Peyer's patch (tissue), 4 donors: ENCODE measurements around the gene EVL.

ENCODE experiments used
- POLR2A ChIP-seq, 2 donors: fragments of 450-650 bp; IDR thresholded peaks; one replicate each; pipeline ENCODE4 v1.5.1; 2017; ENCODE audit warnings: antibody characterized with exemption in 2 of 2, mild to moderate bottlenecking in 2 of 2, moderate library complexity in 2 of 2
- TF ChIP-seq, protein P1 (sequence below), 6 experiments: fragments of 450-650 bp in 4 of 6; fragments of 200-600 bp in 2 of 6; sonication (generic) in 1 of 6; IDR thresholded peaks; one replicate each; pipeline ENCODE4 v1.5.1; 2017 to 2019; ENCODE audit warnings: antibody characterized with exemption in 6 of 6, mild to moderate bottlenecking in 3 of 6, moderate library complexity in 1 of 6

DNA sequence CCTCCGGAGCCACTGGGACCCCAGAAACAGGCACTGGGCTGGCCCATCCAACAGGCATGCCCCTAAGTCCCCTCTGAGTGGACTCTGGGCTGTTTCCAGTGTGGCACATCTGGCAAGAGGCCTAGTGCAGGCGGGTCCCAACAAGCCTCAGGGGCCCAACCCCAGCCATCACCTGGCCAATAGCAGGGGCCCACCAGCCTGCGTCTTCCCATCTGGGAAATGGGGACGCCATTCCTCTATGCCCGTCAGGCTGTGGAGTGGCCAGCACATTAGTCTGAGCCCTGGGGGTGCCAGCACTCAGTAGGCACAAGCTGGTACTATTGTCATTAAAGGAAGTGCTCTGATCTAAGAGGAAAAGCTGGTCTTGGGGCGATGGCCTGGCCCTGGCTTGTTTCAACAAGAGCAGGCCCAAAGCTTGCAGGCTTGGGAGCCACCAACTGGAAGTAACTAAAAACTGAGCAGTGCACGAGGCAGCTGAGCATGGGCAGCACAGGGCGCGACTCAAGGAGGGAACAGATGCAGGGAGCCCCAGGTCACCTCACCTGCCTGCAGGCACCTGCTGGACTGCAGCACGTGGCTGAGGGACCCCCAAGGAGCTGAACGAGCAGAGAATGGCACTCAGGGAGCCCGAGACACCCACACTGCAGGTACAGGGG, 85.8 kb downstream of the EVL start:
- TF ChIP-seq, protein P1, sequence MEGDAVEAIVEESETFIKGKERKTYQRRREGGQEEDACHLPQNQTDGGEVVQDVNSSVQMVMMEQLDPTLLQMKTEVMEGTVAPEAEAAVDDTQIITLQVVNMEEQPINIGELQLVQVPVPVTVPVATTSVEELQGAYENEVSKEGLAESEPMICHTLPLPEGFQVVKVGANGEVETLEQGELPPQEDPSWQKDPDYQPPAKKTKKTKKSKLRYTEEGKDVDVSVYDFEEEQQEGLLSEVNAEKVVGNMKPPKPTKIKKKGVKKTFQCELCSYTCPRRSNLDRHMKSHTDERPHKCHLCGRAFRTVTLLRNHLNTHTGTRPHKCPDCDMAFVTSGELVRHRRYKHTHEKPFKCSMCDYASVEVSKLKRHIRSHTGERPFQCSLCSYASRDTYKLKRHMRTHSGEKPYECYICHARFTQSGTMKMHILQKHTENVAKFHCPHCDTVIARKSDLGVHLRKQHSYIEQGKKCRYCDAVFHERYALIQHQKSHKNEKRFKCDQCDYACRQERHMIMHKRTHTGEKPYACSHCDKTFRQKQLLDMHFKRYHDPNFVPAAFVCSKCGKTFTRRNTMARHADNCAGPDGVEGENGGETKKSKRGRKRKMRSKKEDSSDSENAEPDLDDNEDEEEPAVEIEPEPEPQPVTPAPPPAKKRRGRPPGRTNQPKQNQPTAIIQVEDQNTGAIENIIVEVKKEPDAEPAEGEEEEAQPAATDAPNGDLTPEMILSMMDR (IDR thresholded peaks at IDR 0.05), result no peak
- no peak for TF ChIP-seq POLR2A (IDR thresholded peaks at IDR 0.05)
